ENCODE data around the gene FAXC. TPM values are rescaled to one million over a fixed set of nuclear protein-coding genes. Genes with fewer than 3 reads are reported as not detected.

FAXC gene
- total RNA-seq, 1 donor from 2014 or later = 5.3 TPM

DNA sequence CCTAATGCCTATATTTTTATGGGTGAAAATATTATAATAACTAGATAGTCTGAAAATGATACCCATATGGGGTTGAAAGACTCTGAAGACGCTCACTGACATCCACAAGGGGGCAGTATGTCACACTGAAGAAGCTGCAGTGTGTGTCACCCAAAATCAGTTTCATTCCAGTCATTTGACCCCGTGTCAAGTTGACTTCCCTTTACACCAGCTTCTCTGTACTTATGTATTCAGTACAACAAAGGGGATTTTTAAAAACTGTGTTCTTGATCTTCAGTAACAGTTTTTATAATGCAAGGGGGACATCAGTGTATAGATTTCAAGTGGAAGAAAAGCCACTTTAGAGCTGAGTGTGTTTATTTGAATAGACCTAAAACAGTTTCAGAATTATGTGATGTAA, 19.3 kb downstream of the FAXC start:
- Histone ChIP-seq H3K36me3 (ENCODE audit: control insufficient read depth, insufficient read depth, low read length) (peaks cover 1% of the 10 kb centered on the region), H3K27me3 (ENCODE audit: control insufficient read depth, insufficient read depth, low read length) (no peaks in the 10 kb centered on the region), H3K4me3 (ENCODE audit: low read depth, low read length) (no peak overlapping the region)
- FAIRE-seq (no peak), DNase-seq (ENCODE audit: low read depth) (peak; percentile 64)
- TF ChIP-seq, protein P1, sequence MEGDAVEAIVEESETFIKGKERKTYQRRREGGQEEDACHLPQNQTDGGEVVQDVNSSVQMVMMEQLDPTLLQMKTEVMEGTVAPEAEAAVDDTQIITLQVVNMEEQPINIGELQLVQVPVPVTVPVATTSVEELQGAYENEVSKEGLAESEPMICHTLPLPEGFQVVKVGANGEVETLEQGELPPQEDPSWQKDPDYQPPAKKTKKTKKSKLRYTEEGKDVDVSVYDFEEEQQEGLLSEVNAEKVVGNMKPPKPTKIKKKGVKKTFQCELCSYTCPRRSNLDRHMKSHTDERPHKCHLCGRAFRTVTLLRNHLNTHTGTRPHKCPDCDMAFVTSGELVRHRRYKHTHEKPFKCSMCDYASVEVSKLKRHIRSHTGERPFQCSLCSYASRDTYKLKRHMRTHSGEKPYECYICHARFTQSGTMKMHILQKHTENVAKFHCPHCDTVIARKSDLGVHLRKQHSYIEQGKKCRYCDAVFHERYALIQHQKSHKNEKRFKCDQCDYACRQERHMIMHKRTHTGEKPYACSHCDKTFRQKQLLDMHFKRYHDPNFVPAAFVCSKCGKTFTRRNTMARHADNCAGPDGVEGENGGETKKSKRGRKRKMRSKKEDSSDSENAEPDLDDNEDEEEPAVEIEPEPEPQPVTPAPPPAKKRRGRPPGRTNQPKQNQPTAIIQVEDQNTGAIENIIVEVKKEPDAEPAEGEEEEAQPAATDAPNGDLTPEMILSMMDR (IDR thresholded peaks at IDR 0.05; ENCODE audit: insufficient read depth, low read length, severe bottlenecking) = peak; percentile 74

- no peak for DNase-seq (ENCODE audit: low read depth)
- no peak for FAIRE-seq
- TF ChIP-seq, protein P1 (IDR thresholded peaks at IDR 0.05; ENCODE audit: insufficient read depth, low read length, severe bottlenecking) = no peak
- H3K27me3 ChIP-seq (ENCODE audit: control insufficient read depth, insufficient read depth, low read length) = no peaks in the 10 kb centered on the region
- no peaks in the 10 kb centered on the region for H3K36me3 ChIP-seq (ENCODE audit: control insufficient read depth, insufficient read depth, low read length)
- no peak overlapping the region for H3K4me3 ChIP-seq (ENCODE audit: low read depth, low read length)
These were observed 24.5 kb downstream of the FAXC start for GRCh38 chr6:99324996-99325395.

DNA sequence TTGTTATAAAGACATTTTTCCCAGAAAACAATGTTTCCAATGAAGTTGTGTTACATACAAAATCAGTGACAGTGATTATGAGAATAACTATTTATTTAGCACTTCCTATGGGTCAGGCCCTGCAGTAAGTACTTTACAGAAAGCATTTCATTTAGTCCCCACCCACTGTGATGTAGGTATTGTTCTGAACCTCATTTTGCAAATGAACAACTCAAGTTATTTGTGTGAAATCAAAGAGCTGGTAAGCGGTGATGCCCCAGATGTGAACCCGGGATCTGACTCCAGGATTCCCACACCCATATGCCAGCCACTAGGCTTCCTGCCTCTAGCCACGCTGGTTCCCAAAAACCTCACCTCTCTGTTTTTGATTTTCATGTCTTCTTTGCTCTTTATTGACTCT, 30.9 kb downstream of the FAXC start:
- DNase-seq (ENCODE audit: low read depth) = no peak
- Histone ChIP-seq H3K4me3 (ENCODE audit: low read depth, low read length) (no peak overlapping the region), H3K36me3 (ENCODE audit: control insufficient read depth, insufficient read depth, low read length) (no peaks in the 10 kb centered on the region), H3K27me3 (ENCODE audit: control insufficient read depth, insufficient read depth, low read length) (no peaks in the 10 kb centered on the region)
- TF ChIP-seq, protein P1 (IDR thresholded peaks at IDR 0.05; ENCODE audit: insufficient read depth, low read length, severe bottlenecking) = no peak
- no peak for FAIRE-seq

DNA sequence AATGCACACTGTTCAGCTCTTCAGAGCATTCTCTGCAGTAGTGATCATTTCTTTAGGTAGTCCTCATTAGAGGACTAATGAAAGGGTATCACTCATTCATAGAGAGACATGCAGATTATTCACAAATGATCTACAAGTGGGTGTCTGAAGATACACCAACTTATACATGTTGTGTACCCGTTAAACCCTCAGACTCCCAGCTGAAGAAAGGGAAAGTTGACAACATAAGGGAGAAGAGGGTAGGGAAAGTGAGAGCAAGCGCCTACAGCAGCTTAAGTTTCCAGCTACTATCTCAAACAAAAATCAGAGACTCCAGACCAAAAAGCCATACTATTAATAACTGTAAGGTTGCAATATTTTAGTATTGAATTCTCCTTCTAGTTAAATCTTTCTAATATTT, 37.1 kb downstream of the FAXC start:
- TF ChIP-seq, protein P1 (IDR thresholded peaks at IDR 0.05; ENCODE audit: insufficient read depth, low read length, severe bottlenecking) = no peak
- no peak for FAIRE-seq
- H3K4me3 ChIP-seq (ENCODE audit: low read depth, low read length) = no peak overlapping the region

GRCh38 chr6:99310553-99310952, 38.9 kb downstream of the FAXC start:
- FAIRE-seq = no peak
- TF ChIP-seq, protein P1 (IDR thresholded peaks at IDR 0.05; ENCODE audit: insufficient read depth, low read length, severe bottlenecking) = no peak
- Histone ChIP-seq H3K27me3 (ENCODE audit: control insufficient read depth, insufficient read depth, low read length) (no peaks in the 10 kb centered on the region), H3K4me3 (ENCODE audit: low read depth, low read length) (no peak overlapping the region), H3K36me3 (ENCODE audit: control insufficient read depth, insufficient read depth, low read length) (no peaks in the 10 kb centered on the region)
- DNase-seq (ENCODE audit: low read depth) = no peak

More for the DNA sequence above, 37.1 kb downstream of the FAXC start:
- Histone ChIP-seq H3K36me3 (ENCODE audit: control insufficient read depth, insufficient read depth, low read length) (no peaks in the 10 kb centered on the region), H3K27me3 (ENCODE audit: control insufficient read depth, insufficient read depth, low read length) (no peaks in the 10 kb centered on the region)
- no peak for DNase-seq (ENCODE audit: low read depth)

DNA sequence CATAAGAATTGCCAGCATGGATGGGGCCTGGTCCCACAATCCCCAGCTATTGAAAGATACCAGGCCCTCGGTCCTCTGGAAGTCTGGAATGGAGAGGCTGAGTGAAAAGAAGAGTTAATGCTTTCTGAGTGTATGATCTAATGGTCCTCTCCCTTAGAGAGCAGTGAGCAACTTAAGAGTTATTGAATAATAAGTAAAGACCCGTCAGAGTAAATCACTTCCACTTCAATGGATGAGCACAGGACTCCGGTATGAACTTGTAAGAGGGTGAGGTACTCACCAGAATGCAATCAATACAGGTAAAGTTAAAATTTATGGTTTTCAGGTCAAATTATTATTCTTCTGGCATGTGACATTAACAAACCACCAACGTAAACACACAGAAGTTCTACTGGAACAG, 39.9 kb downstream of the FAXC start:
- TF ChIP-seq, protein P1 (IDR thresholded peaks at IDR 0.05; ENCODE audit: insufficient read depth, low read length, severe bottlenecking) = no peak
- no peak for FAIRE-seq
- H3K4me3 ChIP-seq (ENCODE audit: low read depth, low read length) = no peak overlapping the region
- no peaks in the 10 kb centered on the region for H3K27me3 ChIP-seq (ENCODE audit: control insufficient read depth, insufficient read depth, low read length)
- no peak for DNase-seq (ENCODE audit: low read depth)
- no peaks in the 10 kb centered on the region for H3K36me3 ChIP-seq (ENCODE audit: control insufficient read depth, insufficient read depth, low read length)
